A549 (cell line): ENCODE results near the gene RASSF8.

Source experiments
- BHLHE40 ChIP-seq: IDR thresholded peaks from 2 replicates; pipeline ENCODE4 v1.6.1; 2012; ENCODE audit warnings: low read depth, low read length, inconsistent platforms
- CTCF ChIP-seq: fragments of >200 bp; sonication (Bioruptor Twin); formaldehyde crosslinking; IDR thresholded peaks from 3 replicates; pipeline ENCODE4 v1.5.1; 2016
- EP300 ChIP-seq, 2 experiments: fragments of >200 bp; sonication (Bioruptor Twin); formaldehyde crosslinking; IDR thresholded peaks; 2 replicates in 1 of 2; 3 replicates in 1 of 2; pipeline ENCODE4 v1.6.1; 2016 to 2017
- FOSL2 ChIP-seq, 2 experiments: fragments of 450-650 bp in 1 of 2; fragments of >200 bp in 1 of 2; sonication (Bioruptor Twin) in 1 of 2; formaldehyde crosslinking; IDR thresholded peaks; 2 replicates each; pipeline versions ENCODE4 v1.5.0 to v1.6.1; 2016 to 2020; ENCODE audit warnings: mild to moderate bottlenecking in 1 of 2, moderate library complexity in 1 of 2
- NPAS2 ChIP-seq: fragments of 250-450 bp; sonication (Bioruptor Pico); IDR thresholded peaks from 2 replicates; pipeline ENCODE4 v1.8.0; 2022; ENCODE audit warnings: mild to moderate bottlenecking, moderate library complexity, borderline replicate concordance
- POLR2A ChIP-seq: IDR thresholded peaks from 2 replicates; pipeline ENCODE4 v1.6.1; 2012; ENCODE audit warnings: mild to moderate bottlenecking, low read length
- POLR2AphosphoS2 ChIP-seq: conservative IDR thresholded peaks from 2 replicates; pipeline ENCODE4 v1.6.1; 2012; ENCODE audit warnings: low read length, improper control_type of control experiment, inconsistent platforms
- RAD21 ChIP-seq, 2 experiments: fragments of >200 bp in 1 of 2; sonication (Bioruptor Twin) in 1 of 2; formaldehyde crosslinking in 1 of 2; IDR thresholded peaks in 1 of 2; conservative IDR thresholded peaks in 1 of 2; 2 replicates in 1 of 2; 3 replicates in 1 of 2; pipeline ENCODE4 v1.6.1; 2012 to 2018; ENCODE audit warnings: inconsistent platforms in 1 of 2
- USF2 ChIP-seq: fragments of 450-650 bp; IDR thresholded peaks from 2 replicates; pipeline ENCODE4 v1.6.1; 2014; ENCODE audit warnings: antibody characterized with exemption
- ZSCAN20 ChIP-seq: fragments of 250-450 bp; sonication (Bioruptor Pico); IDR thresholded peaks from 2 replicates; pipeline ENCODE4 v1.8.0; 2022; ENCODE audit warnings: mild to moderate bottlenecking, moderate library complexity
- TF ChIP-seq, protein P1 (sequence below): IDR thresholded peaks from 2 replicates; pipeline ENCODE4 v1.6.1; 2012
- TF ChIP-seq, protein P2 (sequence below): fragments of 200-600 bp; sonication (generic); IDR thresholded peaks from 2 replicates; pipeline ENCODE4 v1.6.1; 2016; ENCODE audit warnings: antibody characterized with exemption, mild to moderate bottlenecking, moderate library complexity

- TF ChIP-seq FOSL2 (IDR thresholded peaks at IDR 0.05) (no peak), FOSL2 (CRISPR knock-in tag; IDR thresholded peaks at IDR 0.05) (no peak), ZSCAN20 (CRISPR knock-in tag) (no peak), USF2 (no peak), CTCF (no peak), EP300 (IDR thresholded peaks at IDR 0.05) (0 out of 5 replicates have a peak, but pooled peaks of 1 of the 2 experiments have one; percentile 23), POLR2A (no peak), NPAS2 (CRISPR knock-in tag) (no peak), RAD21 (conservative IDR thresholded peaks at IDR 0.05 in 1 of 2, IDR thresholded peaks at IDR 0.05 in 1 of 2) (no peak), POLR2AphosphoS2 (no peak), BHLHE40 (no peak)
- TF ChIP-seq, protein P1, sequence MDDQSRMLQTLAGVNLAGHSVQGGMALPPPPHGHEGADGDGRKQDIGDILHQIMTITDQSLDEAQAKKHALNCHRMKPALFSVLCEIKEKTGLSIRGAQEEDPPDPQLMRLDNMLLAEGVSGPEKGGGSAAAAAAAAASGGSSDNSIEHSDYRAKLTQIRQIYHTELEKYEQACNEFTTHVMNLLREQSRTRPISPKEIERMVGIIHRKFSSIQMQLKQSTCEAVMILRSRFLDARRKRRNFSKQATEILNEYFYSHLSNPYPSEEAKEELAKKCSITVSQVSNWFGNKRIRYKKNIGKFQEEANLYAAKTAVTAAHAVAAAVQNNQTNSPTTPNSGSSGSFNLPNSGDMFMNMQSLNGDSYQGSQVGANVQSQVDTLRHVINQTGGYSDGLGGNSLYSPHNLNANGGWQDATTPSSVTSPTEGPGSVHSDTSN, result no peak
- TF ChIP-seq, protein P2, sequence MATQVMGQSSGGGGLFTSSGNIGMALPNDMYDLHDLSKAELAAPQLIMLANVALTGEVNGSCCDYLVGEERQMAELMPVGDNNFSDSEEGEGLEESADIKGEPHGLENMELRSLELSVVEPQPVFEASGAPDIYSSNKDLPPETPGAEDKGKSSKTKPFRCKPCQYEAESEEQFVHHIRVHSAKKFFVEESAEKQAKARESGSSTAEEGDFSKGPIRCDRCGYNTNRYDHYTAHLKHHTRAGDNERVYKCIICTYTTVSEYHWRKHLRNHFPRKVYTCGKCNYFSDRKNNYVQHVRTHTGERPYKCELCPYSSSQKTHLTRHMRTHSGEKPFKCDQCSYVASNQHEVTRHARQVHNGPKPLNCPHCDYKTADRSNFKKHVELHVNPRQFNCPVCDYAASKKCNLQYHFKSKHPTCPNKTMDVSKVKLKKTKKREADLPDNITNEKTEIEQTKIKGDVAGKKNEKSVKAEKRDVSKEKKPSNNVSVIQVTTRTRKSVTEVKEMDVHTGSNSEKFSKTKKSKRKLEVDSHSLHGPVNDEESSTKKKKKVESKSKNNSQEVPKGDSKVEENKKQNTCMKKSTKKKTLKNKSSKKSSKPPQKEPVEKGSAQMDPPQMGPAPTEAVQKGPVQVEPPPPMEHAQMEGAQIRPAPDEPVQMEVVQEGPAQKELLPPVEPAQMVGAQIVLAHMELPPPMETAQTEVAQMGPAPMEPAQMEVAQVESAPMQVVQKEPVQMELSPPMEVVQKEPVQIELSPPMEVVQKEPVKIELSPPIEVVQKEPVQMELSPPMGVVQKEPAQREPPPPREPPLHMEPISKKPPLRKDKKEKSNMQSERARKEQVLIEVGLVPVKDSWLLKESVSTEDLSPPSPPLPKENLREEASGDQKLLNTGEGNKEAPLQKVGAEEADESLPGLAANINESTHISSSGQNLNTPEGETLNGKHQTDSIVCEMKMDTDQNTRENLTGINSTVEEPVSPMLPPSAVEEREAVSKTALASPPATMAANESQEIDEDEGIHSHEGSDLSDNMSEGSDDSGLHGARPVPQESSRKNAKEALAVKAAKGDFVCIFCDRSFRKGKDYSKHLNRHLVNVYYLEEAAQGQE, result no peak
These were observed 165.0 kb downstream of the RASSF8 start for GRCh38 chr12:26123482-26123980.
